GM21737 (cell line): ENCODE data around the gene RABGGTA.

Source experiments
- ATAC-seq: cut with Tn5 transposase; IDR thresholded peaks from one replicate; pipeline ENCODE4 v1.9.1; 2021; ENCODE audit warnings: mild to moderate bottlenecking, moderate library complexity; ENCODE audit not compliant: unreplicated experiment

The RABGGTA gene

DNA sequence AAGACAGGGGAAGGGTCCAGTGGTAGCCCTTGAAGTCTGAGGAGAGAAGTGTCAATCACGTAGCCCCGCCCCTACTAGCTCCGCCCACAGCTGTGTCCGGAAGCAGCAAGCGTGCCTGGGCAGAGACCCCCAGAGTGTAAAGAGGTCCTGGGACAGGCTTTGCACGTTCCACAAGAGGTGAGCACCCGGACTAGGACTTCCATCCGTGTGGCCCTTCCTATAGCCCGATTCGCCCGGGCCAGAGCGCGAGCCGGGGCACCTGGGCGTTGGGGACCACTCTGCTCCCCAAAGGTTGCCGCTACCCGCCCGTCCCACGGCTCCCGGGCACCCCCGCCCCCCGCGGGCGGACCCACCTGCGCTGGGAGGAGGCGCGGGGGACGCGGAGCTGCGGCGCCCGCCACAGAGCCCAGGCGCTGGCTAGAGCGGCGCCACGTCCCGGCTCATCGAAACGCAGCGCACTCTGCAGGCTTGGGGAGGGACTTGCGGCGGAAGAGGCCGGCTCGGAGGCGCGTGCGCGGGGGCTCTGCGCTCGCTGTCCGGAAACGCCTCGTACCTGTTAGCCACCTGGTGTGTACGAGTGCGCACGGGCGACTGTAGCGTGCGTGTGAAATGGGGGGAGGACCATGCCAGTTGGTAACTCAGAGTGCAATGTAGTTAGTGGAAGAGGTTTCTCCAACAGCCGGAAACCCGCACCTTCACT lies at the start of gene RABGGTA:
TSS of gene RABGGTA (minus strand) at position 464 of the 700 bp plus-strand sequence. CDS start 482 bp downstream, outside the sequence.
- ATAC-seq: peak; percentile 80

GRCh38 chr14:24317141-24317928 lies 45.9 kb upstream of the RABGGTA start:
- ATAC-seq: no peak

DNA sequence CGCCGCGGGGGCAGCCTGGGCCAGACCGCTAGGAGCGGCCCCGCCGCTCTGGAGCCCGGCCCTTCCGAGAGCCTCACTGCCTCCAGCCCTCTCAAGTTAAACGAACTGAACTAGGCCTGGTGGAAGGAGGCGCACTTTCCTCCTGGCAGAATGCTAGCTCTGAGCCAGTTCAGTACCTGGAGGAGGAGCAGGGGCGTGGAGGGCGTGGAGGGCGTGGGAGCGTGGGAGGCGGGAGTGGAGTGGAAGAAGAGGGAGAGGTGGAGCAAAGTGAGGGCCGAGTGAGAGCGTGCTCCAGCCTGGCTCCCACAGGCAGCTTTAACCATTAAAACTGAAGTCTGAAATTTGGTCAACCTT lies 45.2 kb upstream of the RABGGTA start:
- ATAC-seq: no peak

- no peak for ATAC-seq
These were observed 44.6 kb upstream of the RABGGTA start for GRCh38 chr14:24315807-24316596.

GRCh38 chr14:24315243-24315806 lies 43.9 kb upstream of the RABGGTA start:
- ATAC-seq: no peak

- ATAC-seq: no peak
These were observed 43.2 kb upstream of the RABGGTA start for GRCh38 chr14:24314377-24315193.

DNA sequence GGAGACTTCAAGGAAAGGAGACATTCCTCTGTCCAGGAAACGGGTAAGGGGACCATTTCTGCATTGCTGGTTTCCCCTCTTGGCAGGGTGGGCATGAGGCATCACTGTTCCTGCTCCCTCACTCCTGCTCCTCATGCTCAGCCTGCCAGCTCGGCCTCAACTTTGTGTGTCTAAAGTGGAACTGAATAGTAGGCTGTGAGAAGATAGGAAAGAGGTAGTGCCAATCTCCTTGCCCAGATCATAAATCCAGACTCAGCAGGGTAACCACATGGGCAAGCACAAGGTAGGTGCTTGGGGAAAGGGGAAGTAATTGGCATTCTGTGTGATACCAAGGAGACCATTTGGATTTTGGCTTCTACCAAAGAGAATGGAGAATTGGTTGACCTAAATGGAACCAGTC lies 42.5 kb upstream of the RABGGTA start:
- ATAC-seq: no peak

DNA sequence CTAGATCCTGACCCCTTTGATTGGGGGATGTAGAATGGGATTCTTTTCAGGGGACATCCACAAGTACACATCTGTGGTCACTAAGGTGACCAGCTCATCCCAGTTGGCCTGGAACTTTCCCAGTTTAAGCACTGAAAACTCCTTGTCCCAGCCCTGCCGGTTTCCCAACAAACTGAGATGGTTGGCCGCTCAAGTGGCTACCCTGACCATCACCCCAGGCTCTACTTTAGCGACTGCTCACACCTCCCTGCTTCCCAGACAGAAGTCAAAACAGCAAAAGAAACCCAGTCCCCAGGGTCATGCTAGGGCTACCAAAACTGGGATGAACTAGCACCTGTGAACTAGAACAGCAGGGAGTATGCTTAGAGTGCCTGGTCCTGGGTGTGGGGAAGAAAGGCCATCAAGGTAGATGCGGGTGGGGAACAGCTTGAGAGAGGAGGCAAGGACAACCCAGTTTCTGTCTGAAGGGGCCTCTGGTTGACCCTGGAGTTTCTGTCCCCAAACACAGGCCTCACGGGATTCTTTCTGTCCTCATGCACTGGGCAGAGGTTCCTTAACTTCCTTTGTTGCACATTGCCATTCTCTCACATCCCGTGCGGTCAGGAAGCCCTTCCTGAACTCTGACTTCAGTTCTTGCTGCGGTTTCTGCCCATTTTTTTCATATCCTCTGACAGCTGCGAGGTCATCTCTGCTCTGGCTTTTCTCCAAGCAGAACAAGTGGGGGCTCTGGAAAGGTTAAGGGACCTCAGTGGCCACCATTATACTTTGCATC lies 41.5 kb upstream of the RABGGTA start:
- ATAC-seq: no peak

DNA sequence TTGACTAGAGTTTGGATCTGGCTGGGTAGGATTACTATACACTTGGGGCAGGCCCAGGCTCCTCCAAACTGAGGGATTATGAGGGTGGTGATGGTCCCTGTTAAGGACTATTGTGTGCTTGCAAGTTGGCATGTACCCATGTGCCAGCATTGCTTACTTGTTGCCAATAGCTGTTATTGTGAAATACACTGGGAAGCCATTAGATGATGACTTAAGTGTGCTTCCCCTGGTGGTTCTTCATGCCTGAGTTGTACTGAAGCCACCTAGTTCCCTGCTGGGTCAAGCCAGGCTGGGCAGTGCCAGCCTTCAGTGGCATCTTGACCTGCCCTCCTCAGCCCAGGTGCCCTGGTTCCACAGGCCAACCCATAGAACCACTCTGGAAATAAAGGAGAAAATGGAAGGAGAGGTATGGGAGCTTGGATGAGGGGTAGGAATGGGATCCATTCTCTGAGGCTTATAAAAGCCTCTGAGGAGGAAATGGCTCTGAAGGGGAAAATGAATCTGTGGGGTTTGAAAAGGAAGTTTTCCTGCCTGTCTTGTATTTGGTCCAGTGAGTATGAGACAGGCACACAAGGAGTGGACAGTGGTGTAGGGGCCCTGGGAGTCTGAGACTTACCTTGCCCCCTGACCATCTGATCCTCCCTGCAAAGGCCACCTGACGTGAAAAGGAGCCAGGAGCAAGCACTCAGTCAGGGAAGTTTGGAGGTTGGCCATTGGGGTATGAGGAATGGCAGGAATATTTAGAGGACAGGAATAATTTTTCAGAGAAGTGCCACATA lies 40.6 kb upstream of the RABGGTA start:
- no peak for ATAC-seq

DNA sequence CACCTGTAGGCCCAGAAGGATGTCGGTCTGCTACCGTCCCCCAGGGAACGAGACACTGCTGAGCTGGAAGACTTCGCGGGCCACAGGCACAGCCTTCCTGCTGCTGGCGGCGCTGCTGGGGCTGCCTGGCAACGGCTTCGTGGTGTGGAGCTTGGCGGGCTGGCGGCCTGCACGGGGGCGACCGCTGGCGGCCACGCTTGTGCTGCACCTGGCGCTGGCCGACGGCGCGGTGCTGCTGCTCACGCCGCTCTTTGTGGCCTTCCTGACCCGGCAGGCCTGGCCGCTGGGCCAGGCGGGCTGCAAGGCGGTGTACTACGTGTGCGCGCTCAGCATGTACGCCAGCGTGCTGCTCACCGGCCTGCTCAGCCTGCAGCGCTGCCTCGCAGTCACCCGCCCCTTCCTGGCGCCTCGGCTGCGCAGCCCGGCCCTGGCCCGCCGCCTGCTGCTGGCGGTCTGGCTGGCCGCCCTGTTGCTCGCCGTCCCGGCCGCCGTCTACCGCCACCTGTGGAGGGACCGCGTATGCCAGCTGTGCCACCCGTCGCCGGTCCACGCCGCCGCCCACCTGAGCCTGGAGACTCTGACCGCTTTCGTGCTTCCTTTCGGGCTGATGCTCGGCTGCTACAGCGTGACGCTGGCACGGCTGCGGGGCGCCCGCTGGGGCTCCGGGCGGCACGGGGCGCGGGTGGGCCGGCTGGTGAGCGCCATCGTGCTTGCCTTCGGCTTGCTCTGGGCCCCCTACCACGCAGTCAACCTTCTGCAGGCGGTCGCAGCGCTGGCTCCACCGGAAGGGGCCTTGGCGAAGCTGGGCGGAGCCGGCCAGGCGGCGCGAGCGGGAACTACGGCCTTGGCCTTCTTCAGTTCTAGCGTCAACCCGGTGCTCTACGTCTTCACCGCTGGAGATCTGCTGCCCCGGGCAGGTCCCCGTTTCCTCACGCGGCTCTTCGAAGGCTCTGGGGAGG lies 39.5 kb upstream of the RABGGTA start, which contains the start of gene LTB4R:
TSS of gene LTB4R (plus strand) at position 857 of the 959 bp plus-strand sequence. CDS start 4,150 bp downstream, outside the sequence.
- peak; percentile 58 for ATAC-seq

- no peak for ATAC-seq
These were observed 38.9 kb upstream of the RABGGTA start for GRCh38 chr14:24310265-24310645.

DNA sequence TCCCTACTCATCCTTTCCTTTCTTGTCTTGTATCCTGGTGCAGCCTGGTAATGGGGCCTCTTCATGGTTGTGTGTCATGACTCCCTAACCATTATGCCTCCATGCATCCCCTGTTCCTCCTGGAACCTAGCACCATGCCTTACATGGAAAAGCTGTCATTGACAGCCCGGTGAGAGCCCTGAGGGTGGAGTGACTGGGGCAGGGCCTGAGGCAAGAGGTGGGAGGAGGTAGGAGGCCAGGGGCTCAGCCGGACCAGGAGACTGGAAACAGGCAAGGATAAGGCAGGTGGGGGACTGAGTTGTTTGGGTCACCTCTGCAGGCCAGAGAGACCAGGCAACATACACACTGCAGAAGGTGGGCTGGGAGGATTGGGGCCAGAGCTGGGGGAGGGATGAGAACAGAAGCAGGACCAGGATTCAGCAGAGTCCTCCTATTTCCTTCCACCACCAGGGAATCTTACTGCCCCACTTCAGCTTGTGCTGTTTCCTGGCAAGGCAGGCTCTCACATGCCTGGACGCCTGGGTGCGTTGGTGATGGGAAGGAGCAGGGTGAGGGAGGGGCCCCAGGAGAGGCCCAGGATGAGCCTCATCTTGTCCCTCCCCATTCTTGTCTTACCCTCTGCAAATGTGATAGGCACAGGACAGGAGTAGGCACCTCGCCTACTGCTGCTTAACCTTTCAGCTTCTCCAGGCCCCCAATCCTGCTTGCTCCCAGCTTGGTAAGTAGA lies 38.3 kb upstream of the RABGGTA start, which contains the start of gene LTB4R2:
TSS of gene LTB4R2 (plus strand) at position 603 of the 727 bp plus-strand sequence. CDS start 525 bp downstream, outside the sequence.
- no peak for ATAC-seq

- ATAC-seq: no peak
These were observed 37.1 kb upstream of the RABGGTA start for GRCh38 chr14:24308342-24309124.

DNA sequence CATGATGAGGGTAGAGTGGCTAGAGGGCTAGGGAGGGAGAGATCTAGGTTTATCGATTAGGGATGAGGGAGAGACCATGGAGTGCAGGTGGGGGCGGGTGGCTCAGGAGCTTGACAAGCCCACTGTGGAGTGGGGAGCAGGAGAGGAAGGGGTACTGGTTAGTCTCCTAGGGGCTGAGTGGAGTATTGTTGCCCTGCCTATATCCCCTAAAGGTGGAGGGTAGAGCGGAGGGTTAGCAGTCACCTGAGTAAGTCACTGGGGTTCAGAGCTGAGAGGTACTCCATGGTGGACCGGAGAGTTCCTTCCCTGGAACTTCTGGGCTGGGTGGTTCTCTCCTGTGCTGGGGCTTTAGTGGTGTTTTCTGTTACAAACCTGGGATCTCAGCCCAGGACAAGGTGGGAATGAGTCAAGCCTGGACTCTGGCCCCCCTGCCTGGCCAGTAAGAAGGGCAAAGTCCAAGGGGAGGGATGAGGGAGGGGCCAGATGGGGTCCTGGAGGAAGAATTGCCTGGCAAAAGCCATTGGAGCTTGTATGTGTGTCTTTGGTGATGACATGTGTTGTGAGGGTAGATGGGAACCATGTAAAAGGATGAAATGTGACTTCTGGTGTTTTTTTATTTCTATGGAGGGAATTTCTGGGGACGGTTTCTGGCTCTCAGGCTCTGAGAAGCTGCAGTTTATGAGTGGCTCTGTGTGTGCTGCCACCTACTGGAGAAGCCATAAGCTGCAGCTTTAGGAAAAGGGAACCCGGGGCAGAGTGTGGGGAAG lies 36.4 kb upstream of the RABGGTA start, which contains the start of gene CIDEB:
TSS of gene CIDEB (minus strand) at position 403 of the 767 bp plus-strand sequence. CDS start at position 284, 119 bp downstream.
- no peak for ATAC-seq

- ATAC-seq: no peak
These were observed 35.8 kb upstream of the RABGGTA start for GRCh38 chr14:24307156-24307574.
